Stimulated activated CD4-positive, alpha-beta T cell treated with anti-CD3 and anti-CD28 coated beads, Interleukin-2, amount 100 ng/mL, for 48 hours (primary cell): ENCODE measurements around the gene FBN2.

Source experiments
- DNase-seq, 2 donors: peaks; one replicate each; pipeline ENCODE4 v3.0.0-alpha.2; 2020

FBN2 gene

GRCh38 chr5:128538000-128538249 lies at the start of gene FBN2:
FBN2 (minus strand) TSS chr5:128538245; CDS start chr5:128537603, 642 bp downstream.
- DNase-seq, result no peak

DNA sequence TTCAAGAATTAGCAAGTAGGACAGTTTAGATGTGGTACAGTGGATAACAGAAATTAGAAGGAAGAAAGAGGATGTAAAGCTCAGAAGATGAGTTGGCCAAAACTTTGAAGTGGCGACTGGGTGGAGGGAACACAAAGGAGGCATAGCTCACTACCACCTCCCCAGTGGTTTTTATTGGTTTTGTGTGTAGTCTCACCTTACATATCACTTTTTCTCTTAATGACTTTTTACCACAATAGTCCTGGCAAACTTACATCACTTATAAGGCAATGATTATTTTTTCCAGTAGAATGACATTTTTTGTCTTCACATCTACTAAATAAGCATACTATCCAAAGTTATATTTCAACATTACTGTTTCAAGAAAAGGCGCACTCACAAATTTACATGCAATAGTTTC lies 49.2 kb upstream of the FBN2 start:
- no peak for DNase-seq

DNA sequence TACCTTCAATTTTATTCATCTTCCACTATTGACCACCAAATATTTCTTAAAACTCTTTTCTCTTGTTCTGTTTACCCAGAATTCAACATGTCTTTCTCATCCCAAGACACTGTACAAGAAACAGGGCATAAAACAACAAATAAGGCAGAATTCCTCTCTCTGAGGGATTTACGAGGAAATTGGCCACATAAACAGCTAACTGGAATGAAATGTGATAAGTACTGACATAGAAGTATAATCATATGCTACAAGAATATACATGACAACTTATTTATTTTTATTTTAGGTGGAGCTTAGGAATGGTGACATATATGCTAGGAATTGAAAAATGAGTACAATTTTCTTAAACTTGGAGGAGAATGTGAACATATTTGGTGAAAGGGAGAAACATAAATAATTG lies 48.8 kb upstream of the FBN2 start:
- DNase-seq, result no peak

GRCh38 chr5:128579639-128580038 lies 41.6 kb upstream of the FBN2 start:
- no peak for DNase-seq

DNA sequence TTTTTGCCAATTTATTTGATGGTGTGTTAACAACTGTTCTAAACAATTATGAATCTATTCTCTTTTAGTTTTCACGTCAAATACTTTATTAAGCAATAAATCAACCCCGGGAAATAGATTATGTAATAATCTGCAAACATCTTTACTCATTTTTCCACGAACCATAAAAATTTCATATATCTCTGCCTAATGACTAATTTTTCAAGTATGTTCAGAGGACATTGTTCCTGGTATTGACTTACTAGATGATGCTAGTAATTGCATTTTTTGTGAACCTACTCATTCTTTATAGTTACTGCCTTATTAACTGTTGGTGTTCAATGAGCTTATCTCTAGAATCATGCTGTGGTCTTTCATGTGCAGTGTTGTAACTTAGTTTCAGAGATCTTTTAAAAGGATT lies 41.0 kb upstream of the FBN2 start:
- DNase-seq, result no peak

DNA sequence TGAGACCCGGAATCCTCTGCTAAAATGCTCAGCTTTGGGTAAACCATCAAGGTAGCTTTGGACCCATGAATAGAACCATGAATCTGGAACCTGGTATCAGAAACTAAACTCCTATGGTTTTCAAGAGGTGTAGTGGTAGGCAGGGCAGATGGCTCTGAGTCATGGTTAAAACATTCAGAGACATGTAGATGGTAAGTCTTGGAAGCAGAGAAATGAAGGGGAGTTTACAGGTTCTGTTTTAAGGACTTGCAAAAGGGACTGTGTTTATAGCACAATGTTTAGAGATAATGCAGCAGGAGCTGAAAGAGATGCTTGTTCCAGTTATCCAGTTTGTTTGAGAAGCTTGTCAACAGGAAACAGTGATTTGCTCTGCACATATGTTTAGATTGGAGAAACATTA lies 36.0 kb upstream of the FBN2 start:
- DNase-seq, result no peak

GRCh38 chr5:128572930-128573319 lies 34.9 kb upstream of the FBN2 start:
- no peak for DNase-seq

GRCh38 chr5:128572051-128572929 lies 34.2 kb upstream of the FBN2 start:
- no peak for DNase-seq

GRCh38 chr5:128566178-128566577 lies 28.1 kb upstream of the FBN2 start:
- no peak for DNase-seq

DNA sequence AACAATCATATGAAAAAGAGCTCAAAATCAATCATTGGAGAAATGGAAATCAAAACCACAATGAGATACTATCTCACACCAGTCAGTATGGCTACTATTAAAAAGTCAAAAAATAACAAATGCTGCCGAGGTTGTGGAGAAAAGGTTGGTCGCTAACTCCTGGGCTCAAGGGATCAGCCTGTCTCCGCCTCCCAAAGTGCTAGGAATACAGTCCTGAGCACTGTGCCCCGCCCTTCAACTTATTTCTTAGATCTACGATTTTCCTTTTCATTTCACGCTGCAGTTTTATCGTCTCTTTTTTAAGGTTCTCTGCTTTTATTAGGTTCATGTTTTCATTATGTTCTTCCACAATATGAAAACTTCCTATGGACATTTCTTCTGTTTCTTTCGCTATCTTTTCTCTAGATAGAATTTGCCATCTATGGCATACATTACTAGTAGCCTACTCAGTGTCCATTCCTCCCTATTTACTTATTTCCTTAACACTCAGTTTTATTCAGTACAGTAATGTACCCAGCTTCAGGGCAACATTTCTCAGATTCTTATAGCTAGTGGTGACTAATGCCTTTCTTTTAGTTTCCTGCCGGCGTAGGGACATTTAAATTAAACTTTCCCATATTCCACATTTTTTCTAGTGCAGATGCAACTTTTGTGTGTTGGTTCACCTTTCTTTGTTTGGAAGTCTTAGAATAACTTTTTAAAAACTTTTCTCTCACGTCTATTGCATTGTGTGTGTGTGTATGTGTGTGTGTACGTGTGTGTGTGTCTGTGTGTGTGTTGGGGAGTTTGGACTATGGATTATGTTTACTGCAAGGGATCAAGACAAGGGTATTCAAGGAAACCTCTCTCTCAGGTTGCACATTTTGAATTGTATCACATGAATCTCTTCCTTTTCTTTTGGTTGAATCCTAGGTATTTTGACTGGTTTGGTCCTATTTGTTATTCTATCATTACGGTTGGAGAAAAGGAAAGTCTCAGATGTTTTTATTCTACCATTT lies 21.6 kb upstream of the FBN2 start:
- no peak for DNase-seq

GRCh38 chr5:128553747-128554146 lies 15.7 kb upstream of the FBN2 start:
- DNase-seq, result no peak

DNA sequence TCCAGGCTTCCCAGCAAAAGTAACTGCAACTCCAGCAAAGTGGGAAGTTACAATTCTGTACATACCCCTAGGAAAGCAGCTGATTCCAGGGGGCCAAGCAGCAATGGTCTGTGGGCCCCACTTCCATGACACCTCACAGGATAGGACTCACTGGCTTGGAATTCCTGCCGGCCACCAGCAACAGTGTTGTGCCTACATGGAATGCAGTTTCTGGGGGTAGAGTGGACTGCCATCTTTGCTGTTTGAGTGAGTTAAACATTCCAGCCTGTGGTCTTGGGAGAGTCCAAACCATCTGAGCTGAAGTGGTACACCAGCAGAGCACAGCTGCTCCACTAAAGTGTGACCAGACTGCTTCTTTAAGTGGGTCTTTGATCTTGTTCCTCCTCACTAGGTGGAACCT lies 13.4 kb upstream of the FBN2 start:
- no peak for DNase-seq

- no peak for DNase-seq
Observed at GRCh38 chr5:128549496-128549895, 11.5 kb upstream of the FBN2 start.

- DNase-seq, result no peak
Observed at GRCh38 chr5:128546658-128547281, 8.7 kb upstream of the FBN2 start.

DNA sequence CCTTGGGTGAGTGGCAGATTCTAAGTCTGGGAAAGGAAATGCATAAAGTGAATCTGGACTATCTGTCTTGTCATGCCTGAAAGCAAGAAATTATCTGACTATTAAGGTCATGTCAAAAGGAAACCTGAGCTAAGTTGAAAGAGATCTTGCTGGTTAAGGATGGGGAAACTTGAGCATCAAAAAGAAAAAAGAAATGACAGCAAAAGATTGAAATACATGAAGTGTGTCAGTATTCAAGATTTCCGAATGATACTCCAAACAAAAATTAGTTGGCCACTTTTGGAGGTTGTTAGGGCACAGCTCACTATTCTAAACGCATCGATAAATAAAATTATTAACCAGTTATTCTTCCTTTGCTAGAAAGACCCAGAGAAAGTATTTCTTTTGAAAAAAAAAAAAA lies 3.3 kb upstream of the FBN2 start:
- DNase-seq, result no peak

GRCh38 chr5:128539038-128539429 lies 989 bp upstream of the FBN2 start:
- DNase-seq, result no peak

DNA sequence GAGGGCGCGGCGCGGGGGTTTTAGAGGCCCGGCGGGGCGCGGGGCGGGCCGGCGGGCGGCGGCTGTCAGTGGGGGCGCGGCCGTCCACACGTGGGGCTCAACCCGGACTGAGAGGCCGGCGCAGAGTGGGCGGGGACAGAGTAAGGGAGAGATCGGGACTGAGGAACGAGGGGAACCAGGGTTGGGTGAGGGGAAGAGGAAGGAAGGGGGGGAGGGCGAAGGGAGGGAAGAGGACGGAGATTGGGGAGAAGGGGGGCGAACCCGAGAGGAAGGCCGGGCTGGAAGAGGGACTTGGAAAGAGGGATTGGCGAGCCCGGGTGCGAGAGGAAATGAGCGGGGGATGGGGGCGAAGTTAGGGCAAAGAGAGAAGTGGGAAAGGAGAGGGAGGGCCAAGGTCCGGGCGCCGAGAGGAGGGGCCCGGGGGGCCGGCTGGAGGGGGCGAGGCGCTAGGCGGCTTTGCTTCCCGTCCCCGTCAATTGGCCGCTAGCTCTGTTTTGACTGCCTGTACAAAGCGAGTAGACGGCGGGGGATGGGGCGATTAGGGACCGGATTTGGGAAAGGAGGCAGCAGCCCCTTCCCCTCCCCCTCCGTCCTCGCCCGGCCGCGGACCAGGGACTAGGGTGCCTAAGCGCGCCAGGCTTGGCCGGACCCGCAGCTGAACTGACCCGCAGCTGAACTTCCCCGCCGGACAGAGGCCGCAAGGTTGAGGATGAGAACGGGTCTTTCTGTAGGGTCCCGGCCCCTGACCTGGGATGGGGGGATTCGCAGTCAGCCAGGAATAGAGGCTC lies 399 bp upstream of the FBN2 start:
- DNase-seq, result no peak

DNA sequence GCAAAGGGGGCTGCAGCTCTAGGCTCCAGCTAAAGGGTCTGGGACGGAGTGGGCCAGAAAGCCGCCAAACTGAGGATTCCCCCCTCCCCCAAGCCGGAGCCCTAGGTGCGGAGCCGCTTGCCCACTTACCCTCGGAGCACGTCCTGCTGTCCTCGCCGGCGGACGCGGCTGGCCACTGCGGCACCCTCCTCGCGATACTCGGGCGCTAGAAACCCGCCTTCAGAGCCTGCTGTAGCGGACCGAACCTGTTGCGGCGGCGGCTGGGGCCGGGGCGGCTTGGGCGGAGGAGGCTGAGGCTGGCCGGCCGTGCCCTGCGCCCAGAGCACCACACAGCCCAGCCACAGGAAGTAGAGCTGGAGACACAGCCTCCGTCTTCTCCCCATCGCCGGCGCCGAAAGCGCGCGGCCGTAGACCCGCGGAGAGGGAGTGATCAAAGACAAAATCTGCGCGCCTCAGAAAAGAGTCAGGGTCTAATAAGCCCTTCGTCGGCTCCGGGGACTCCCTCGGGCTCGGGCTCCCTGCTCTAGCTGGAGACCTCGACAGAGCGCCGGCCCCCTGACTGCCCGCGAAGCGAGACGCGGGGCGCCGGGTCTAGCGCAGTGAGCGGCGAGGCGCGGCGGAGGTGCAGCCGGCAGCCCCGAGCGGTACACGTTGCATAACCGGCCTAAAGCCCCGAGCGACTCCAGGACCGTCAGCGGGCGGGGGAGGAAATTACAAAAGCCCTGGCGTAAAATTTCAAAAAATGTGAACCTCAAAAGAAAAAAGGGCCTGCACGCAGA lies 635 bp downstream of the FBN2 start:
- no peak for DNase-seq

GRCh38 chr5:128536254-128537220 lies 1.5 kb downstream of the FBN2 start:
- DNase-seq, result no peak

- DNase-seq, result no peak
Observed at GRCh38 chr5:128535251-128535650, 2.8 kb downstream of the FBN2 start.

- no peak for DNase-seq
Observed at GRCh38 chr5:128534726-128535125, 3.3 kb downstream of the FBN2 start.
